ENCODE results near the gene NBEAL2.

DNA sequence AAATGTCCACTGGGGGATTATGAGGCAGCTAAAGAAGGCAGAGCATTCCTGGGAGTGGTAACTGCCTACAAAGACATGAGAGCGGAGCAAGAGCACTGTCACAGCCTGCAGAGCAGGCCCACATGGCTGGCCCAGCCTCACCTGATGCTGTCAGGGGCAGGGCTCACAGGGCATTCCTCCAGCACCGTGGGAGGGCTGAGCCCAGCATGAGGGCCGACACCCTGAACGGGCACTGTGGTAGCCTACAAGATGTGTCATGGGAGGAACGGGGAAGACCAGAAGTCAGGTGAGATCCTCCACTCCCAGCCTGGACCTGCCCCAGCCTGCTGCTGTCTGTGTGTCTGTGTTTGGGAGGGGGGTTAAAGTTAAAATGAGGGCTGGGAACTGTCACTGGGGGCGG is 33.0 kb upstream of the NBEAL2 start:
- TF ChIP-seq ZNF24 (IDR thresholded peaks at IDR 0.05), result no peak
- TF ChIP-seq CREB1 (IDR thresholded peaks at IDR 0.05; ENCODE audit: low read depth), result no peak
- TF ChIP-seq, protein P1, sequence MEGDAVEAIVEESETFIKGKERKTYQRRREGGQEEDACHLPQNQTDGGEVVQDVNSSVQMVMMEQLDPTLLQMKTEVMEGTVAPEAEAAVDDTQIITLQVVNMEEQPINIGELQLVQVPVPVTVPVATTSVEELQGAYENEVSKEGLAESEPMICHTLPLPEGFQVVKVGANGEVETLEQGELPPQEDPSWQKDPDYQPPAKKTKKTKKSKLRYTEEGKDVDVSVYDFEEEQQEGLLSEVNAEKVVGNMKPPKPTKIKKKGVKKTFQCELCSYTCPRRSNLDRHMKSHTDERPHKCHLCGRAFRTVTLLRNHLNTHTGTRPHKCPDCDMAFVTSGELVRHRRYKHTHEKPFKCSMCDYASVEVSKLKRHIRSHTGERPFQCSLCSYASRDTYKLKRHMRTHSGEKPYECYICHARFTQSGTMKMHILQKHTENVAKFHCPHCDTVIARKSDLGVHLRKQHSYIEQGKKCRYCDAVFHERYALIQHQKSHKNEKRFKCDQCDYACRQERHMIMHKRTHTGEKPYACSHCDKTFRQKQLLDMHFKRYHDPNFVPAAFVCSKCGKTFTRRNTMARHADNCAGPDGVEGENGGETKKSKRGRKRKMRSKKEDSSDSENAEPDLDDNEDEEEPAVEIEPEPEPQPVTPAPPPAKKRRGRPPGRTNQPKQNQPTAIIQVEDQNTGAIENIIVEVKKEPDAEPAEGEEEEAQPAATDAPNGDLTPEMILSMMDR (IDR thresholded peaks at IDR 0.05 in 2 of 3, conservative IDR thresholded peaks at IDR 0.05 in 1 of 3; ENCODE audit: control insufficient read depth in 2 of 3, extremely low read depth in 1 of 3, insufficient read depth in 1 of 3, low read depth in 3 of 3, low read length in 3 of 3), result no peak
- TF ChIP-seq, protein P2, sequence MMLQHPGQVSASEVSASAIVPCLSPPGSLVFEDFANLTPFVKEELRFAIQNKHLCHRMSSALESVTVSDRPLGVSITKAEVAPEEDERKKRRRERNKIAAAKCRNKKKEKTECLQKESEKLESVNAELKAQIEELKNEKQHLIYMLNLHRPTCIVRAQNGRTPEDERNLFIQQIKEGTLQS (IDR thresholded peaks at IDR 0.05; ENCODE audit: borderline replicate concordance, extremely low read depth, low read depth, low read length), result no peak
- no peak for TF ChIP-seq RBBP5 (conservative IDR thresholded peaks at IDR 0.05)

Data from GM12878 (cell line).